Measurements from ENCODE around the gene S100A10.
A peak's percentile ranks its signal among the peaks of the same experiment; 100 is the strongest.

S100A10 gene

GRCh38 chr1:151945725-151946722 lies 47.6 kb downstream of the S100A10 start:
- TF ChIP-seq CTCF (IDR thresholded peaks at IDR 0.05; ENCODE audit: unreplicated experiment in 3 of 3), result no peak
- peaks cover 15% of the 10 kb centered on the region for H3K27me3 Mint-ChIP-seq (ENCODE audit: low read depth)
- H3K36me3 Mint-ChIP-seq (ENCODE audit: low read depth), result no peaks in the 10 kb centered on the region
- no peaks in the 10 kb centered on the region for H3K9me3 Mint-ChIP-seq
- H3K4me3 Mint-ChIP-seq, result no peak overlapping the region
- peaks cover 5% of the 10 kb centered on the region for H3K4me1 Mint-ChIP-seq
- H3K27ac Mint-ChIP-seq, result no peak overlapping the region

GRCh38 chr1:151944857-151945575 lies 48.6 kb downstream of the S100A10 start:
- no peak for TF ChIP-seq CTCF (IDR thresholded peaks at IDR 0.05; ENCODE audit: unreplicated experiment in 3 of 3)
- Mint-ChIP-seq H3K4me1 (peaks cover 6% of the 10 kb centered on the region), H3K36me3 (ENCODE audit: low read depth) (no peaks in the 10 kb centered on the region), H3K4me3 (no peak overlapping the region), H3K27ac (no peak overlapping the region), H3K9me3 (no peaks in the 10 kb centered on the region), H3K27me3 (ENCODE audit: low read depth) (peaks cover 11% of the 10 kb centered on the region)

- no peak overlapping the region for H3K4me3 Mint-ChIP-seq
- H3K36me3 Mint-ChIP-seq (ENCODE audit: low read depth), result no peaks in the 10 kb centered on the region
Measured at GRCh38 chr1:151944126-151944856, 49.4 kb downstream of the S100A10 start.

GRCh38 chr1:151943591-151943990 lies 50.1 kb downstream of the S100A10 start:
- Mint-ChIP-seq H3K4me1 (peaks cover 6% of the 10 kb centered on the region), H3K27ac (no peak overlapping the region), H3K27me3 (ENCODE audit: low read depth) (peaks cover 9% of the 10 kb centered on the region), H3K4me3 (no peak overlapping the region), H3K9me3 (no peaks in the 10 kb centered on the region), H3K36me3 (ENCODE audit: low read depth) (no peaks in the 10 kb centered on the region)
- TF ChIP-seq CTCF (IDR thresholded peaks at IDR 0.05; ENCODE audit: unreplicated experiment in 3 of 3), result no peak

More at GRCh38 chr1:151944126-151944856, 49.4 kb downstream of the S100A10 start:
- no peaks in the 10 kb centered on the region for H3K9me3 Mint-ChIP-seq
- H3K27me3 Mint-ChIP-seq (ENCODE audit: low read depth), result peaks cover 11% of the 10 kb centered on the region
- no peak for TF ChIP-seq CTCF (IDR thresholded peaks at IDR 0.05; ENCODE audit: unreplicated experiment in 3 of 3)
- peak overlapping the region in 2 of 3 experiments; percentile 16 to 39 for H3K27ac Mint-ChIP-seq
- H3K4me1 Mint-ChIP-seq, result peaks cover 6% of the 10 kb centered on the region

- H3K27me3 Mint-ChIP-seq (ENCODE audit: low read depth), result peaks cover 9% of the 10 kb centered on the region
- H3K4me1 Mint-ChIP-seq, result peaks cover 6% of the 10 kb centered on the region
- no peaks in the 10 kb centered on the region for H3K36me3 Mint-ChIP-seq (ENCODE audit: low read depth)
- H3K27ac Mint-ChIP-seq, result peak overlapping the region in 1 of 3 experiments; percentile 29
- no peak for TF ChIP-seq CTCF (IDR thresholded peaks at IDR 0.05; ENCODE audit: unreplicated experiment in 3 of 3)
- H3K4me3 Mint-ChIP-seq, result no peak overlapping the region
- H3K9me3 Mint-ChIP-seq, result no peaks in the 10 kb centered on the region
Measured at GRCh38 chr1:151942882-151943281, 50.8 kb downstream of the S100A10 start.
